Measurements from ENCODE around the gene CADPS2. TPM values are rescaled to one million over a fixed set of nuclear protein-coding genes. Genes with fewer than 3 reads are reported as not detected.

Gene CADPS2
- total RNA-seq, 2 experiments from 2014 or later: not detected

DNA sequence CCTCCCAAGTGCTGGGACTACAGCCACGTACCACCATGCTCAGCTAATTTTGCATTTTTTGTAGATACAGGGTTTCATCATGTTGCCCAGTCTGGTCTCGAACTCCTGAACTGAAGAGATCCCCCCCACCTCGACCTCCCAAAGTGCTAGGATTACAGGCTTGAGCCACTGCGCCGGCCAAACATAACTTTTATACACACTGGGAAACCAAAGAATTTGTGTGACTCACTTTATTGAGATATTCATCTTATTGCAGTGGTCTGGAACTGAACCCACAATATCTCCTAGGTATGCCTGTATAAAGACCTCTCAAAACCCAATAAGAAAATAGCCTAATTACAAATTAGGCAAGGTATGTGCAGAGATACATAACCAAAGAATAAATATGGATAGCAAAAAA is 399.1 kb downstream of the CADPS2 start:
- Mint-ChIP-seq H3K9me3 (peaks cover 6% of the 10 kb centered on the region), H3K27me3 (no peaks in the 10 kb centered on the region), H3K36me3 (ENCODE audit: low read depth) (no peaks in the 10 kb centered on the region), H3K4me3 (no peak overlapping the region), H3K4me1 (ENCODE audit: low read depth) (no peaks in the 10 kb centered on the region), H3K27ac (no peak overlapping the region)
- CTCF ChIA-PET: no interaction called here
- H3K27ac ChIP-seq (ENCODE audit: low read depth in 1 of 2, low read length in 2 of 2): no peak overlapping the region
- intact Hi-C loops (cut with DNase I, micrococcal nuclease): no loop called here
- H3K4me3 ChIP-seq (ENCODE audit: low read length): no peak overlapping the region
- no peak for ATAC-seq (ENCODE audit: poor library complexity)
- no peak for DNase-seq
- POLR2A ChIA-PET: no interaction called here
- no peaks in the 10 kb centered on the region for H3K27me3 ChIP-seq (ENCODE audit: control insufficient read depth in 1 of 2, insufficient read depth in 2 of 2, low read length in 2 of 2)
- no peaks in the 10 kb centered on the region for H3K9me3 ChIP-seq (ENCODE audit: control insufficient read depth in 1 of 2, insufficient read depth in 1 of 2, low read length in 2 of 2)
- no peaks in the 10 kb centered on the region for H3K4me1 ChIP-seq (ENCODE audit: insufficient read depth, low read length)
- H3K36me3 ChIP-seq (ENCODE audit: insufficient read depth, low read length): no peaks in the 10 kb centered on the region
- TF ChIP-seq, protein P1, sequence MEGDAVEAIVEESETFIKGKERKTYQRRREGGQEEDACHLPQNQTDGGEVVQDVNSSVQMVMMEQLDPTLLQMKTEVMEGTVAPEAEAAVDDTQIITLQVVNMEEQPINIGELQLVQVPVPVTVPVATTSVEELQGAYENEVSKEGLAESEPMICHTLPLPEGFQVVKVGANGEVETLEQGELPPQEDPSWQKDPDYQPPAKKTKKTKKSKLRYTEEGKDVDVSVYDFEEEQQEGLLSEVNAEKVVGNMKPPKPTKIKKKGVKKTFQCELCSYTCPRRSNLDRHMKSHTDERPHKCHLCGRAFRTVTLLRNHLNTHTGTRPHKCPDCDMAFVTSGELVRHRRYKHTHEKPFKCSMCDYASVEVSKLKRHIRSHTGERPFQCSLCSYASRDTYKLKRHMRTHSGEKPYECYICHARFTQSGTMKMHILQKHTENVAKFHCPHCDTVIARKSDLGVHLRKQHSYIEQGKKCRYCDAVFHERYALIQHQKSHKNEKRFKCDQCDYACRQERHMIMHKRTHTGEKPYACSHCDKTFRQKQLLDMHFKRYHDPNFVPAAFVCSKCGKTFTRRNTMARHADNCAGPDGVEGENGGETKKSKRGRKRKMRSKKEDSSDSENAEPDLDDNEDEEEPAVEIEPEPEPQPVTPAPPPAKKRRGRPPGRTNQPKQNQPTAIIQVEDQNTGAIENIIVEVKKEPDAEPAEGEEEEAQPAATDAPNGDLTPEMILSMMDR (IDR thresholded peaks at IDR 0.05): no peak

DNA sequence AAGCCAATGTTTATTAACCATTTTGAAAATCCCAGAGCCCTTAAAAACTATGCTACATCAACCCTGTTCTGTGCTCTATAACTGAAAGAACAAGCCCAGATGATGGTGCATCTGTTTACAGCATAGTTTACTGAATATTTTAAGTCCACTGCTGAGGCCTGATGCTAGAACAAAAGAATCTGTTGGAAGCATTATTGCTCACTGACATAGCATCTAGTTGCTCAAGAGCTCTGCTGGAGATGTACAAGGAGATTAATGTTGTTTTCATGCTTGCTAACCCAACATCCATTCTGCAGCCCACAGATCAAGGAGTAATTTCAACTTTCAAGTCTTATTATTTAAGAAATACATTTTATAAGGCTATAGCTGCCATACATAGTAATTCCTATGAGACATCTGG is 400.4 kb downstream of the CADPS2 start:
- H3K36me3 ChIP-seq (ENCODE audit: insufficient read depth, low read length): no peaks in the 10 kb centered on the region
- H3K4me3 ChIP-seq (ENCODE audit: low read length): no peak overlapping the region
- H3K27ac ChIP-seq (ENCODE audit: low read depth in 1 of 2, low read length in 2 of 2): no peak overlapping the region
- Mint-ChIP-seq H3K36me3 (ENCODE audit: low read depth) (no peaks in the 10 kb centered on the region), H3K4me3 (no peak overlapping the region), H3K4me1 (ENCODE audit: low read depth) (no peaks in the 10 kb centered on the region), H3K9me3 (peaks cover 6% of the 10 kb centered on the region), H3K27ac (no peak overlapping the region), H3K27me3 (no peaks in the 10 kb centered on the region)
- intact Hi-C loops (cut with DNase I, micrococcal nuclease): no loop called here
- ATAC-seq (ENCODE audit: poor library complexity) (no peak), DNase-seq (no peak)
- ChIA-PET POLR2A (no interaction called here), CTCF (no interaction called here)
- TF ChIP-seq, protein P1 (IDR thresholded peaks at IDR 0.05): no peak
- H3K27me3 ChIP-seq (ENCODE audit: control insufficient read depth in 1 of 2, insufficient read depth in 2 of 2, low read length in 2 of 2): no peaks in the 10 kb centered on the region
- no peaks in the 10 kb centered on the region for H3K4me1 ChIP-seq (ENCODE audit: insufficient read depth, low read length)
- H3K9me3 ChIP-seq (ENCODE audit: control insufficient read depth in 1 of 2, insufficient read depth in 1 of 2, low read length in 2 of 2): peaks cover 0 to 5% of the 10 kb centered on the region in 2 experiments

DNA sequence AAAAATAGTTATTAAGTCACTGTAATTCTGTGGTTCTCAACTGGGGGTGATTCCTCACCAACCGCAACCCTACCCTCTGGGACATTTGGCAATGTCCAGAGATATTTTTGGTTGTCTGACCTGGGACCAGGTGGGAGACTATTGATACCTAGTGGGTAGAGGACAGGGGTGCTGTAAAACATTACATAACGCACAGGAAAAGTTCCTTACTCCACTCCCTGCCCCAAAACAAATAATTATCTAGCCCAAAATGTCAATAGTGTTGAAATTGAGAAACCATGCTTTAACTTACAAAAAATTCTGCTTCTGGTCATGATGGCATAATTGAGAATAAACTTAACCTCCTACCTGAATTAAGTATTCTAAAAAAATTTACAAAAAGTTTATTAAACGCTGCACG is 404.0 kb downstream of the CADPS2 start:
- Histone ChIP-seq H3K9me3 (ENCODE audit: control insufficient read depth in 1 of 2, insufficient read depth in 1 of 2, low read length in 2 of 2) (peaks cover 0 to 5% of the 10 kb centered on the region in 2 experiments), H3K4me1 (ENCODE audit: insufficient read depth, low read length) (no peaks in the 10 kb centered on the region), H3K36me3 (ENCODE audit: insufficient read depth, low read length) (no peaks in the 10 kb centered on the region), H3K27me3 (ENCODE audit: control insufficient read depth in 1 of 2, insufficient read depth in 2 of 2, low read length in 2 of 2) (no peaks in the 10 kb centered on the region), H3K27ac (ENCODE audit: low read depth in 1 of 2, low read length in 2 of 2) (no peak overlapping the region), H3K4me3 (ENCODE audit: low read length) (no peak overlapping the region)
- ATAC-seq (ENCODE audit: poor library complexity) (no peak), DNase-seq (no peak)
- no peaks in the 10 kb centered on the region for H3K4me1 Mint-ChIP-seq (ENCODE audit: low read depth)
- peaks cover 6% of the 10 kb centered on the region for H3K9me3 Mint-ChIP-seq
- no peak overlapping the region for H3K27ac Mint-ChIP-seq
- H3K27me3 Mint-ChIP-seq: no peaks in the 10 kb centered on the region
- intact Hi-C loops (cut with DNase I, micrococcal nuclease): no loop called here
- ChIA-PET CTCF (no interaction called here), POLR2A (no interaction called here)
- H3K4me3 Mint-ChIP-seq: no peak overlapping the region
- TF ChIP-seq, protein P1 (IDR thresholded peaks at IDR 0.05): no peak
- H3K36me3 Mint-ChIP-seq (ENCODE audit: low read depth): no peaks in the 10 kb centered on the region

Measured in CD4-positive, alpha-beta T cell (primary cell).